ENCODE measurements around the gene RAD9A.

GRCh38 chr11:67420646-67421429 is 29.1 kb downstream of the RAD9A start:
- TF ChIP-seq CTCF (IDR thresholded peaks at IDR 0.05 in 2 of 3, conservative IDR thresholded peaks at IDR 0.05 in 1 of 3; ENCODE audit: insufficient read depth in 2 of 3, low read depth in 1 of 3, low read length in 3 of 3) (0 out of 6 replicates have a peak, but pooled peaks of 1 of the 3 experiments have one; percentile 4), HDGF (IDR thresholded peaks at IDR 0.05) (no peak), E2F8 (IDR thresholded peaks at IDR 0.05; ENCODE audit: low read depth, partially characterized antibody) (no peak), POLR2A (conservative IDR thresholded peaks at IDR 0.05) (no peak; the same call in 1 of the 2 replicates), GABPA (tag; conservative IDR thresholded peaks at IDR 0.05; ENCODE audit: low read depth) (no peak), ZNF592 (IDR thresholded peaks at IDR 0.05) (peak; percentile 83)
